ENCODE measurements around the gene SMIM10. TPM values are rescaled to one million over a fixed set of nuclear protein-coding genes. Genes with fewer than 3 reads are reported as not detected.

The SMIM10 gene
- total and polyA plus RNA-seq, 2 of the 4 experiments (the other 2 are of a cell fraction) = 2.3 to 6.0 TPM

DNA sequence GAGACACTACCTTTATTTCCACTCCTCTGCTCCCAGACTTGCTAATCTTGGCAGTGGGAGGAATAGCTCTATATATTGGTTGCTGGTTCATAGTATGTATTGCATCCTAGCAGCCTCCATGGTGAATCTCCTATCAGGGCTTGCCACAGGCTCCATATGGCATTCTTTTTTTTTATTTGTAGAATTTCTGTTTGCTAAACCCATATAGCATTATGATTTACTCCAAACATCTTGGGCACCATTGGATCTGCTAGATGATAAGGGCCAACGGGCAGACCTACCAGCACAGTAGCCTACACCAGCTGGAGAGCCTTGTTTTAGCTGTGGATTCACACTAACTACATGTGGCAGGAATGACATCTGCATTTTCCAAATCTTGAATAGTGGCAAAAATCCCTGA lies 6.9 kb downstream of the SMIM10 start:
- H3K9me3 ChIP-seq (ENCODE audit: control insufficient read depth, insufficient read depth, low read length) = no peaks in the 10 kb centered on the region
- no peak overlapping the region for H3K4ac ChIP-seq (ENCODE audit: low read depth, low read length)
- DNase-seq (no peak), ATAC-seq (ENCODE audit: low read depth) (no peak)
- no peak overlapping the region for H3K23ac ChIP-seq (ENCODE audit: low read depth, low read length)
- no peak for TF ChIP-seq BHLHE40 (IDR thresholded peaks at IDR 0.05; ENCODE audit: low read depth, low read length)
- TF ChIP-seq, protein P1, sequence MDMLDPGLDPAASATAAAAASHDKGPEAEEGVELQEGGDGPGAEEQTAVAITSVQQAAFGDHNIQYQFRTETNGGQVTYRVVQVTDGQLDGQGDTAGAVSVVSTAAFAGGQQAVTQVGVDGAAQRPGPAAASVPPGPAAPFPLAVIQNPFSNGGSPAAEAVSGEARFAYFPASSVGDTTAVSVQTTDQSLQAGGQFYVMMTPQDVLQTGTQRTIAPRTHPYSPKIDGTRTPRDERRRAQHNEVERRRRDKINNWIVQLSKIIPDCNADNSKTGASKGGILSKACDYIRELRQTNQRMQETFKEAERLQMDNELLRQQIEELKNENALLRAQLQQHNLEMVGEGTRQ (IDR thresholded peaks at IDR 0.05; ENCODE audit: low read depth, low read length) = no peak
- no peak for TF ChIP-seq MAZ (IDR thresholded peaks at IDR 0.05; ENCODE audit: borderline replicate concordance, low read depth, low read length)
- no peak for TF ChIP-seq RCOR1 (IDR thresholded peaks at IDR 0.05; ENCODE audit: insufficient replicate concordance, low read length)
- no peak for TF ChIP-seq RFX5 (IDR thresholded peaks at IDR 0.05; ENCODE audit: low read depth, low read length)
- no peak for TF ChIP-seq NFE2L2 (IDR thresholded peaks at IDR 0.05; ENCODE audit: low read depth, low read length)
- no peak for TF ChIP-seq SMC3 (IDR thresholded peaks at IDR 0.05; ENCODE audit: low read depth, low read length)
- TF ChIP-seq, protein P2, sequence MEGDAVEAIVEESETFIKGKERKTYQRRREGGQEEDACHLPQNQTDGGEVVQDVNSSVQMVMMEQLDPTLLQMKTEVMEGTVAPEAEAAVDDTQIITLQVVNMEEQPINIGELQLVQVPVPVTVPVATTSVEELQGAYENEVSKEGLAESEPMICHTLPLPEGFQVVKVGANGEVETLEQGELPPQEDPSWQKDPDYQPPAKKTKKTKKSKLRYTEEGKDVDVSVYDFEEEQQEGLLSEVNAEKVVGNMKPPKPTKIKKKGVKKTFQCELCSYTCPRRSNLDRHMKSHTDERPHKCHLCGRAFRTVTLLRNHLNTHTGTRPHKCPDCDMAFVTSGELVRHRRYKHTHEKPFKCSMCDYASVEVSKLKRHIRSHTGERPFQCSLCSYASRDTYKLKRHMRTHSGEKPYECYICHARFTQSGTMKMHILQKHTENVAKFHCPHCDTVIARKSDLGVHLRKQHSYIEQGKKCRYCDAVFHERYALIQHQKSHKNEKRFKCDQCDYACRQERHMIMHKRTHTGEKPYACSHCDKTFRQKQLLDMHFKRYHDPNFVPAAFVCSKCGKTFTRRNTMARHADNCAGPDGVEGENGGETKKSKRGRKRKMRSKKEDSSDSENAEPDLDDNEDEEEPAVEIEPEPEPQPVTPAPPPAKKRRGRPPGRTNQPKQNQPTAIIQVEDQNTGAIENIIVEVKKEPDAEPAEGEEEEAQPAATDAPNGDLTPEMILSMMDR (conservative IDR thresholded peaks at IDR 0.05; ENCODE audit: low read depth, low read length) = no peak
- TF ChIP-seq FOS (IDR thresholded peaks at IDR 0.05; ENCODE audit: low read depth, low read length) = no peak
- no peak for TF ChIP-seq MXI1 (IDR thresholded peaks at IDR 0.05; ENCODE audit: borderline replicate concordance, low read depth, low read length)
- TF ChIP-seq CEBPB (IDR thresholded peaks at IDR 0.05; ENCODE audit: low read depth, low read length) = no peak
- TF ChIP-seq RAD21 (IDR thresholded peaks at IDR 0.05; ENCODE audit: low read length) = no peak
- no peak for TF ChIP-seq CHD1 (IDR thresholded peaks at IDR 0.05; ENCODE audit: low read depth, low read length)
- TF ChIP-seq MAFK (IDR thresholded peaks at IDR 0.05; ENCODE audit: low read depth, low read length) = no peak
- TF ChIP-seq POLR2A (IDR thresholded peaks at IDR 0.05; ENCODE audit: low read depth, low read length) = no peak
- no peak for TF ChIP-seq ELK1 (IDR thresholded peaks at IDR 0.05; ENCODE audit: borderline replicate concordance, low read depth, low read length)
- no peak overlapping the region for H2BK120ac ChIP-seq (ENCODE audit: low read depth, low read length)
- WGBS, 2 experiments (ENCODE audit: extremely low coverage in 2 of 2, insufficient read length in 1 of 2) = 60% methylated on average over 1 of the region's 1 CpG; no CpG with 5 or more reads in 1 of the 2 experiments
- H2AK9ac ChIP-seq (replicated peaks; ENCODE audit: low read depth, low read length, poor library complexity) = no peak overlapping the region
- 0 out of 4 replicates have a peak, but pooled peaks cover 0 to 6% of the 10 kb centered on the region in 2 experiments for H3K79me1 ChIP-seq (ENCODE audit: low read depth in 1 of 2, low read length in 2 of 2)
- dilution Hi-C loops (cut with HindIII; ENCODE audit: low sequenced_read_pairs, unreplicated experiment) = no loop called here
- no peak overlapping the region for H4K5ac ChIP-seq (ENCODE audit: low read depth, low read length)
- H4K20me1 ChIP-seq (ENCODE audit: insufficient read depth, low read length) = no peaks in the 10 kb centered on the region
- no peak overlapping the region for H3K4me3 ChIP-seq (ENCODE audit: insufficient read depth, low read depth, low read length)
- BruUV-seq (replicated peaks) = no TSS peak
- CTCF ChIA-PET = no interaction called here
- H4K8ac ChIP-seq (ENCODE audit: low read depth in 2 of 2, low read length in 2 of 2) = no peak overlapping the region
- peaks cover 5% of the 10 kb centered on the region for H3K4me1 ChIP-seq (ENCODE audit: control insufficient read depth, insufficient read depth, low read length)
- H2AFZ ChIP-seq (replicated peaks; ENCODE audit: low read length, poor library complexity) = no peak overlapping the region
- H3K36me3 ChIP-seq (ENCODE audit: control insufficient read depth, insufficient read depth, low read length) = no peaks in the 10 kb centered on the region
- H3K14ac ChIP-seq (replicated peaks; ENCODE audit: low read depth, low read length) = no peak overlapping the region
- POLR2A ChIA-PET (ENCODE audit: unreplicated experiment) = no interaction called here
- H2BK15ac ChIP-seq (ENCODE audit: low read depth, low read length) = no peak overlapping the region
- H3K56ac ChIP-seq (ENCODE audit: extremely low read depth, insufficient read depth, low read length) = no peak overlapping the region
- no peak overlapping the region for H4K91ac ChIP-seq (ENCODE audit: insufficient read depth, low read depth, low read length)
- intact Hi-C loops (cut with micrococcal nuclease) = loop anchor here (5.0 kb wide), 2 partner anchors 205 to 515 kb away; no protein-coding TSS in a partner anchor
- no peak overlapping the region for H2BK20ac ChIP-seq (ENCODE audit: low read depth, low read length)
- no peak overlapping the region for H3K4me2 ChIP-seq (ENCODE audit: low read depth, low read length)
- no peaks in the 10 kb centered on the region for H3K27me3 ChIP-seq (ENCODE audit: control insufficient read depth, insufficient read depth, low read length)
- no peak overlapping the region for H3K9ac ChIP-seq (ENCODE audit: low read depth, low read length)
- no peak overlapping the region for H3K27ac ChIP-seq (ENCODE audit: insufficient read depth, low read length)
- in situ Hi-C loops (cut with MboI; ENCODE audit: low sequenced_read_pairs) = no loop called here
- no peak overlapping the region for H2AK5ac ChIP-seq (ENCODE audit: low read depth, low read length)
- no peak overlapping the region for H2BK5ac ChIP-seq (ENCODE audit: low read depth, low read length, poor library complexity, severe bottlenecking)
- no peak overlapping the region for H3K18ac ChIP-seq (ENCODE audit: low read depth, low read length)
- peaks cover 4% of the 10 kb centered on the region for H3K9me1 ChIP-seq (ENCODE audit: insufficient read depth, low read length)

Measured in IMR-90 (cell line).